Neuronal stem cell (in vitro differentiated cells): ENCODE data around the gene CLCN6.

Source experiments
- DNase-seq: peaks from one replicate; pipeline ENCODE4 v3.0.0-alpha.2; 2013; ENCODE audit warnings: low spot score
- H2AFZ ChIP-seq: one replicate; pipeline ENCODE4 v1.6.1; 2013; ENCODE audit warnings: mild to moderate bottlenecking, low read length, inconsistent platforms
- H2AK5ac ChIP-seq: 2 replicates; pipeline ENCODE4 v1.6.1; 2013; ENCODE audit warnings: low read depth, mild to moderate bottlenecking, inconsistent platforms, low read length, moderate library complexity, mixed read lengths
- H2BK120ac ChIP-seq: 2 replicates; pipeline ENCODE4 v1.6.1; 2013; ENCODE audit warnings: low read depth, mild to moderate bottlenecking, inconsistent platforms, low read length, moderate library complexity, mixed read lengths
- H2BK12ac ChIP-seq: one replicate; pipeline ENCODE4 v1.6.1; 2013; ENCODE audit warnings: low read length, inconsistent platforms
- H2BK15ac ChIP-seq: 2 replicates; pipeline ENCODE4 v1.6.1; 2013; ENCODE audit warnings: mild to moderate bottlenecking, low read length, inconsistent platforms, mixed read lengths
- H2BK5ac ChIP-seq: one replicate; pipeline ENCODE4 v1.6.1; 2013; ENCODE audit warnings: inconsistent platforms, mild to moderate bottlenecking, low read length, moderate library complexity
- H3K14ac ChIP-seq: one replicate; pipeline ENCODE4 v1.6.1; 2013; ENCODE audit warnings: low read length, inconsistent platforms
- H3K18ac ChIP-seq: 2 replicates; pipeline ENCODE4 v1.6.1; 2013; ENCODE audit warnings: low read length, inconsistent platforms
- H3K23ac ChIP-seq: 2 replicates; pipeline ENCODE4 v1.6.1; 2013; ENCODE audit warnings: low read depth, mild to moderate bottlenecking, mixed read lengths, low read length, inconsistent platforms; ENCODE audit not compliant: poor library complexity
- H3K27ac ChIP-seq: replicated peaks from 3 replicates; pipeline ENCODE4 v1.5.1; 2013; ENCODE audit warnings: low read length, inconsistent platforms
- H3K27me3 ChIP-seq, 3 experiments: 2 replicates each; pipeline ENCODE4 v1.6.1; 2013; ENCODE audit warnings: low read length in 3 of 3, mild to moderate bottlenecking in 2 of 3, inconsistent platforms in 1 of 3, low read depth in 1 of 3, mixed read lengths in 1 of 3, moderate library complexity in 1 of 3; ENCODE audit not compliant: control insufficient read depth in 3 of 3, insufficient read depth in 3 of 3
- H3K36me3 ChIP-seq, 2 donors: replicated peaks in 1 of 2; 2 replicates each; pipeline ENCODE4 v1.6.1; 2013; ENCODE audit warnings: low read length in 2 of 2; ENCODE audit not compliant: control insufficient read depth in 2 of 2, insufficient read depth in 2 of 2
- H3K4ac ChIP-seq: 2 replicates; pipeline ENCODE4 v1.6.1; 2013; ENCODE audit warnings: inconsistent platforms, mild to moderate bottlenecking, low read length, moderate library complexity
- H3K4me1 ChIP-seq, 2 donors: 1 replicate in 1 of 2; 2 replicates in 1 of 2; pipeline ENCODE4 v1.6.1; 2013; ENCODE audit warnings: low read length in 2 of 2, low read depth in 1 of 2; ENCODE audit not compliant: control insufficient read depth in 2 of 2, insufficient read depth in 1 of 2
- H3K4me2 ChIP-seq: one replicate; pipeline ENCODE4 v1.6.1; 2013; ENCODE audit warnings: mild to moderate bottlenecking, low read length, inconsistent platforms; ENCODE audit not compliant: insufficient read depth, poor library complexity, severe bottlenecking
- H3K4me3 ChIP-seq, 2 donors: 2 replicates each; pipeline ENCODE4 v1.5.1; 2013; ENCODE audit warnings: low read length in 2 of 2, mild to moderate bottlenecking in 2 of 2, inconsistent platforms in 1 of 2, moderate library complexity in 1 of 2
- H3K79me1 ChIP-seq: one replicate; pipeline ENCODE4 v1.6.1; 2013; ENCODE audit warnings: low read depth, mild to moderate bottlenecking, inconsistent platforms, low read length, moderate library complexity
- H3K9ac ChIP-seq: one replicate; pipeline ENCODE4 v1.6.1; 2013; ENCODE audit warnings: mild to moderate bottlenecking, low read depth, low read length, inconsistent platforms; ENCODE audit not compliant: poor library complexity
- H3K9me3 ChIP-seq, 2 donors: replicated peaks in 1 of 2; 2 replicates each; pipeline versions ENCODE3 to v1.6.1; 2013; ENCODE audit warnings: low read length in 2 of 2, mild to moderate bottlenecking in 2 of 2, inconsistent platforms in 1 of 2, low read depth in 1 of 2, mixed read lengths in 1 of 2, moderate library complexity in 1 of 2; ENCODE audit not compliant: control insufficient read depth in 2 of 2, insufficient read depth in 1 of 2
- H4K8ac ChIP-seq: one replicate; pipeline ENCODE4 v1.6.1; 2013; ENCODE audit warnings: low read depth, mild to moderate bottlenecking, inconsistent platforms, low read length, moderate library complexity
- H4K91ac ChIP-seq: one replicate; pipeline ENCODE4 v1.6.1; 2013; ENCODE audit warnings: low read length, low read depth, mild to moderate bottlenecking, inconsistent platforms; ENCODE audit not compliant: poor library complexity
- WGBS, 2 donors: extraction: QIAGEN DNeasy Blood & Tissue Kit; methylation state at CpG; one replicate each; pipeline ENCODE4 v1.1.7; 2013; ENCODE audit warnings: missing lambda C conversion rate in 2 of 2, mixed read lengths in 1 of 2; ENCODE audit not compliant: insufficient read length in 2 of 2, insufficient replicate concordance in 1 of 2; ENCODE audit errors: extremely low coverage in 2 of 2; 5-methylcytosine and 5-hydroxymethylcytosine counted together

CLCN6 gene

GRCh38 chr1:11845641-11846335 is 39.8 kb downstream of the CLCN6 start:
- H2BK15ac ChIP-seq: no peak overlapping the region
- WGBS, 2 donors: no CpG with 5 or more reads among the region's 5 CpGs
- no peaks in the 10 kb centered on the region for H3K79me1 ChIP-seq
- H2BK12ac ChIP-seq: no peak overlapping the region
- H3K4me3 ChIP-seq: peak overlapping the region in 1 of 2 donors; percentile 6
- no peak overlapping the region for H3K14ac ChIP-seq
- peaks cover 31 to 59% of the 10 kb centered on the region in 2 donors for H3K36me3 ChIP-seq
- no peak overlapping the region for H2AFZ ChIP-seq
- H3K4ac ChIP-seq: no peak overlapping the region
- no peak overlapping the region for H3K9ac ChIP-seq
- no peak overlapping the region for H2BK5ac ChIP-seq
- no peak overlapping the region for H3K23ac ChIP-seq
- H3K27ac ChIP-seq: no peak overlapping the region
- no peak overlapping the region for H2BK120ac ChIP-seq
- peak; percentile 48 for DNase-seq
- H4K8ac ChIP-seq: no peak overlapping the region
- no peaks in the 10 kb centered on the region for H3K27me3 ChIP-seq
- no peak overlapping the region for H2AK5ac ChIP-seq
- no peak overlapping the region for H4K91ac ChIP-seq
- no peak overlapping the region for H3K18ac ChIP-seq
- no peaks in the 10 kb centered on the region for H3K9me3 ChIP-seq
- H3K4me1 ChIP-seq: no peaks in the 10 kb centered on the region
- no peak overlapping the region for H3K4me2 ChIP-seq

DNA sequence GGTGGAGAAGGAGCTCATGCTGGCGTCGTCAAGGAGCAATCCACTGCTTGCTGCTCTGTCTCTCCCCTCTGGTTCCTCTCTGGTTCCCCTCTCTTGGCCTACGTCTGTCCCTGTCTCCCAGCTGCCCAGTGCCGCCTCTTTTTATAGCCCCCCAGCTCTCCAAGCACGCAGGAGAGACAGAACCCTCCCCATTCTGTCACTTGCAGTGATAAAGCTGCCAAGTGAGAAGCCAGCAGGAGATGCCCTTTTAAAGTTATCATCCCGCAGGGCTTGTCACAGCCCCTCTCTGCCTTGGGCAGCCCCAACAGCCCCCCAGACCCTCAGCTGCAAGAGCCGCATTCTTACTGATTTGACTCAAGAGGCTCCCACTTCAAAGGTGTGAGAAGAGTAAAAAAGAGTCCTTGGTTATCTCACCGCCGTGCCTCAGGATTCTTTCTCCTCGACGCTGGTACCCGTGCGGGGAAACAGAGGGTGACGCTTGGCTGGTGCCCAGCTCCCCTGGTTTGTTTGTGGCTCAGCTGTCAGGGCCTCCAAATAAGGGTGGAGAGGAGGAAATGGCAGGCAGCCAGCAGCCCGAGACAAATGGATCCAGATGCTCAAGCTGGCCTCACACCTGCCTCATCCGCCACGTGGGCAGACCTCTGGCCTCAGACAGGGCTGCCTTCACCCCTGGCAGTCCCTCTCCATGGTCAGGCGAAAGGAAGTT is 41.8 kb downstream of the CLCN6 start, which contains the start of gene NPPA:
TSS of gene NPPA (minus strand) at position 117 of the 706 bp plus-strand sequence. CDS start at position 18, 99 bp downstream.
- no peak within 1 kb of the TSS for H3K23ac ChIP-seq
- no peaks in the 10 kb centered on the region for H3K79me1 ChIP-seq
- no peak within 1 kb of the TSS for H2BK5ac ChIP-seq
- WGBS, 2 donors: no CpG with 5 or more reads among the region's 18 CpGs
- H2BK120ac ChIP-seq: peak within 1 kb of the TSS; percentile 12
- no peak within 1 kb of the TSS for H2AK5ac ChIP-seq
- no peak for DNase-seq
- no peak within 1 kb of the TSS for H3K14ac ChIP-seq
- H3K9ac ChIP-seq: no peak within 1 kb of the TSS
- H2BK15ac ChIP-seq: no peak within 1 kb of the TSS
- no peak within 1 kb of the TSS for H4K8ac ChIP-seq
- no peak within 1 kb of the TSS for H3K4ac ChIP-seq
- no peaks in the 10 kb centered on the region for H3K9me3 ChIP-seq
- H3K4me1 ChIP-seq: no peaks in the 10 kb centered on the region
- no peak within 1 kb of the TSS for H2AFZ ChIP-seq
- H4K91ac ChIP-seq: no peak within 1 kb of the TSS
- H3K27me3 ChIP-seq: no peaks in the 10 kb centered on the region
- H3K4me3 ChIP-seq: no peak within 1 kb of the TSS
- no peak within 1 kb of the TSS for H3K18ac ChIP-seq
- no peak within 1 kb of the TSS for H3K4me2 ChIP-seq
- no peak within 1 kb of the TSS for H3K27ac ChIP-seq
- no peak within 1 kb of the TSS for H2BK12ac ChIP-seq
- H3K36me3 ChIP-seq: peaks cover 13 to 38% of the 10 kb centered on the region in 2 donors

GRCh38 chr1:11848373-11848700 is 42.3 kb downstream of the CLCN6 start:
- DNase-seq: no peak
- Histone ChIP-seq H2AK5ac (no peak overlapping the region), H4K8ac (no peak overlapping the region), H3K18ac (no peak overlapping the region), H3K36me3 (peaks cover 13 to 35% of the 10 kb centered on the region in 2 donors), H2BK15ac (no peak overlapping the region), H3K4ac (no peak overlapping the region), H3K14ac (no peak overlapping the region), H3K27me3 (no peaks in the 10 kb centered on the region), H3K27ac (no peak overlapping the region), H3K79me1 (no peaks in the 10 kb centered on the region), H2AFZ (no peak overlapping the region), H2BK120ac (no peak overlapping the region), H2BK5ac (no peak overlapping the region), H3K9ac (no peak overlapping the region), H3K4me3 (no peak overlapping the region), H3K4me2 (no peak overlapping the region), H2BK12ac (no peak overlapping the region), H4K91ac (no peak overlapping the region), H3K23ac (no peak overlapping the region), H3K4me1 (no peaks in the 10 kb centered on the region), H3K9me3 (no peaks in the 10 kb centered on the region)
- no CpG with 5 or more reads among the region's 9 CpGs for WGBS, 2 donors

- H3K4ac ChIP-seq: no peak overlapping the region
- no peaks in the 10 kb centered on the region for H3K9me3 ChIP-seq
- no peaks in the 10 kb centered on the region for H3K79me1 ChIP-seq
- DNase-seq: no peak
- H3K14ac ChIP-seq: no peak overlapping the region
- no CpG with 5 or more reads among the region's 11 CpGs for WGBS, 2 donors
- H3K36me3 ChIP-seq: peaks cover 4 to 17% of the 10 kb centered on the region in 2 donors
- H3K4me1 ChIP-seq: no peaks in the 10 kb centered on the region
- H2AK5ac ChIP-seq: no peak overlapping the region
- no peak overlapping the region for H3K27ac ChIP-seq
- H3K4me2 ChIP-seq: no peak overlapping the region
- no peak overlapping the region for H2BK120ac ChIP-seq
- no peaks in the 10 kb centered on the region for H3K27me3 ChIP-seq
- no peak overlapping the region for H2BK12ac ChIP-seq
- H2BK15ac ChIP-seq: no peak overlapping the region
- no peak overlapping the region for H2BK5ac ChIP-seq
- H4K91ac ChIP-seq: no peak overlapping the region
- no peak overlapping the region for H3K18ac ChIP-seq
- H3K23ac ChIP-seq: no peak overlapping the region
- H2AFZ ChIP-seq: no peak overlapping the region
- H3K4me3 ChIP-seq: no peak overlapping the region
- H4K8ac ChIP-seq: no peak overlapping the region
- H3K9ac ChIP-seq: no peak overlapping the region
Observed at GRCh38 chr1:11850156-11850555, 44.2 kb downstream of the CLCN6 start.
